Nephron progenitor cell (in vitro differentiated cells): ENCODE measurements around the gene EEFSEC.

Source experiments
- DNase-seq: peaks from one replicate; pipeline ENCODE4 v3.0.0; 2021
- H3K27ac Mint-ChIP-seq: 2 replicates; pipeline ENCODE4 v1.8.0; 2021; ENCODE audit warnings: mild to moderate bottlenecking, moderate library complexity, mixed read lengths
- H3K27me3 Mint-ChIP-seq: 2 replicates; pipeline ENCODE4 v1.8.0; 2021; ENCODE audit warnings: mild to moderate bottlenecking, low read depth, mixed read lengths; ENCODE audit not compliant: poor library complexity
- H3K36me3 Mint-ChIP-seq: 2 replicates; pipeline ENCODE4 v1.8.0; 2021; ENCODE audit warnings: low read depth, mixed read lengths
- H3K4me1 Mint-ChIP-seq: 2 replicates; pipeline ENCODE4 v1.8.0; 2021; ENCODE audit warnings: mixed read lengths
- H3K4me3 Mint-ChIP-seq: 2 replicates; pipeline ENCODE4 v1.8.0; 2021; ENCODE audit warnings: mild to moderate bottlenecking, moderate library complexity, mixed read lengths
- H3K9me3 Mint-ChIP-seq: 2 replicates; pipeline ENCODE4 v1.8.0; 2021; ENCODE audit warnings: mild to moderate bottlenecking, moderate library complexity, mixed read lengths
- TF ChIP-seq, protein P1 (sequence below): fragments of 200-600 bp; sonication (generic); IDR thresholded peaks from 2 replicates; pipeline ENCODE4 v1.5.0; 2021; ENCODE audit warnings: antibody characterized with exemption

The EEFSEC gene

DNA sequence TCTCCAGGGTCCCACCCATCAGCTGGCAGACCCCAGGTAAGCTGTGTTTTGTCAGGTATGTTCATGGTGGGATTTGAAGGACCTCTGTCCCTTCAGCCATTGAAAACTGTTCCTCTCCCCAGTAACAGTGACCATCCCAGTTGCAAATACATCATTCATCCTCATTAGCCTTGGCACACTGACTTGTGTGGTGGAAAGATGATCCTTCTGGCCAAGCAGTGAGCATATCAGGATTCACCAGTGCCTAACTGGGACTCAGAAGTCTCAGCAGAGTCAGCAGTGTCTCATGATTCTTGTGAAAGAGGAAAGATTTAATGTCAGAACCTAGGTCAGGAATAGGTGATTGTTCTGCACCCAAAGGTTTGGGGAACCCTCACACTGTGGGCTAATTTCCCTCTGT, 223.2 kb downstream of the EEFSEC start:
- no peak for DNase-seq
- Mint-ChIP-seq H3K9me3 (no peaks in the 10 kb centered on the region), H3K27me3 (peaks cover 2% of the 10 kb centered on the region), H3K4me3 (no peak overlapping the region), H3K36me3 (peaks cover 5% of the 10 kb centered on the region), H3K4me1 (peaks cover 53% of the 10 kb centered on the region), H3K27ac (no peak overlapping the region)
- TF ChIP-seq, protein P1, sequence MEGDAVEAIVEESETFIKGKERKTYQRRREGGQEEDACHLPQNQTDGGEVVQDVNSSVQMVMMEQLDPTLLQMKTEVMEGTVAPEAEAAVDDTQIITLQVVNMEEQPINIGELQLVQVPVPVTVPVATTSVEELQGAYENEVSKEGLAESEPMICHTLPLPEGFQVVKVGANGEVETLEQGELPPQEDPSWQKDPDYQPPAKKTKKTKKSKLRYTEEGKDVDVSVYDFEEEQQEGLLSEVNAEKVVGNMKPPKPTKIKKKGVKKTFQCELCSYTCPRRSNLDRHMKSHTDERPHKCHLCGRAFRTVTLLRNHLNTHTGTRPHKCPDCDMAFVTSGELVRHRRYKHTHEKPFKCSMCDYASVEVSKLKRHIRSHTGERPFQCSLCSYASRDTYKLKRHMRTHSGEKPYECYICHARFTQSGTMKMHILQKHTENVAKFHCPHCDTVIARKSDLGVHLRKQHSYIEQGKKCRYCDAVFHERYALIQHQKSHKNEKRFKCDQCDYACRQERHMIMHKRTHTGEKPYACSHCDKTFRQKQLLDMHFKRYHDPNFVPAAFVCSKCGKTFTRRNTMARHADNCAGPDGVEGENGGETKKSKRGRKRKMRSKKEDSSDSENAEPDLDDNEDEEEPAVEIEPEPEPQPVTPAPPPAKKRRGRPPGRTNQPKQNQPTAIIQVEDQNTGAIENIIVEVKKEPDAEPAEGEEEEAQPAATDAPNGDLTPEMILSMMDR: no peak

DNA sequence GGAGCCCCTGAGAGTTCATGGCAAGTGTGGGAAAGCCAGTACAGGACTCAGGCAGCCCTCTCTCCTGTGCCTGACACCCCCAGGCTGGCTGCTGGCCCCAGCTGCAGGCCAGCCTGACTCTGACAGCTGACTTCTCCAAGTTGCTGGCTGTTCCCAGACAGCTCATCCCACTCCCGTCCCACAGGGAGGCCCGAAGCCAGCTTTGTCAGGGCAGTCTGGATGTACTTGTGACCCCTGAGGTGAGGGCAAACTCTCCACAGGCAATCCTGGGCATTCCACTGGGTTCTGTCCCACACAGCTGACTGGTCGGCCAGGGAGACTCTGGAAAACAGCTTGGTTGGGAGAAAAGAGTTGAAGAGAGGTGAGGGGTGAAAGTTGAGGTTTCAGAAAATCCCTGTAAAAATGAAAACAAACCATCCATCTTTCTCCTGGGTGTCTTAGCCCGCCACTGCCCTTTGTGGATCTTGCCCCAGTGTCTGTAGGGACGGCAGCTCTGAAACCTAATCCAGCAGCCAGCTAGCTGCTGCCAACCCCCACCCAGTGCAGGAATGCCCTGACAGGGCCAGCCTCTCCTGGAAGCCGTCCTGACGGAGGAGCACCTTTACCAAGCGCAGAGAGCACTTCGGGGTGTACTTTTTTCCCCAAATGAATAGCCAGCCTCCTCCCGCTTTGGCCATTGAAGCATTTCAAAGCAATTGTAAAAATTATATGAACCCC, 225.5 kb downstream of the EEFSEC start:
- Mint-ChIP-seq H3K27me3 (peaks cover under 1% of the 10 kb centered on the region), H3K27ac (peak overlapping the region; percentile 68), H3K36me3 (no peaks in the 10 kb centered on the region), H3K4me3 (peak overlapping the region; percentile 29), H3K9me3 (no peaks in the 10 kb centered on the region), H3K4me1 (peaks cover 71% of the 10 kb centered on the region)
- peak; percentile 46 for DNase-seq
- TF ChIP-seq, protein P1: no peak

DNA sequence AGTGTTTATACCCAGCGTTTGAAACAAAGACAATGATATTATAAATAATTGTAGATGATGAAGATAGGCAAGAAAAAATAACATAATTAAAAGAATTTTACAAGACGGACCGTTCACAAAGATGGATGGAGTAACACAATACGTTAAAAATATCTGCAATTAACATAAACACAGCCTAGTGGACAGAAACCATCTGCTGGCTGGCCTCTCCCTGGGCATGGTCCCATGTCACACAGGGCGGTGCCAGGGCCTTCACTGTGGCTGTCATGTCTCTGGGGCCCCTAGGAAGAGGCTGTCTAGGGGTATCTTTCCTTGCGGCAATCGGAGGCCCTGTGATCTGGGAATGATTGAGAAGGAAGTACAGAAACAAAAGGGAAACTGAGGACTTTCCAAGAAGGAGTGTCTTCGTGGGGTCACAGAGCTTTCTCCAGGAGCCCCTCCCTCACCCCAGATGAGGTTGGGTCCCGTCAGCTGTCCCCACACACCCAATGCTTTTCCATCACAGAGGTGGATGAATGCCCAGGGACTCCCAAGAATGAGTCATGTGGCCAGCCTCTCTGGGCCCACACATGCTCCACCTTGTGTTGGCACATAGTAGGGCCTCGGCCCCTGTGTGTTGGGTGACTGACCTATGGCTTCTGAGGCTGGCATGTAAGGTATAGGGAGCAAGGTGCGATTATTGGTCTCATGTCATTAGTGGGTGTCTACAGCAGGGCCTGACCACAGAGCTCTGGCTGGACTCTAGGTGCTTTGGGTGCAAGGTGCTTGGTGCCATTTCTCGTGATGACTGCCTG, 226.3 kb downstream of the EEFSEC start:
- Mint-ChIP-seq H3K4me1 (peaks cover 78% of the 10 kb centered on the region), H3K4me3 (peak overlapping the region; percentile 29), H3K27me3 (peaks cover 2% of the 10 kb centered on the region), H3K36me3 (no peaks in the 10 kb centered on the region), H3K9me3 (no peaks in the 10 kb centered on the region), H3K27ac (no peak overlapping the region)
- DNase-seq: no peak
- TF ChIP-seq, protein P1: no peak

DNA sequence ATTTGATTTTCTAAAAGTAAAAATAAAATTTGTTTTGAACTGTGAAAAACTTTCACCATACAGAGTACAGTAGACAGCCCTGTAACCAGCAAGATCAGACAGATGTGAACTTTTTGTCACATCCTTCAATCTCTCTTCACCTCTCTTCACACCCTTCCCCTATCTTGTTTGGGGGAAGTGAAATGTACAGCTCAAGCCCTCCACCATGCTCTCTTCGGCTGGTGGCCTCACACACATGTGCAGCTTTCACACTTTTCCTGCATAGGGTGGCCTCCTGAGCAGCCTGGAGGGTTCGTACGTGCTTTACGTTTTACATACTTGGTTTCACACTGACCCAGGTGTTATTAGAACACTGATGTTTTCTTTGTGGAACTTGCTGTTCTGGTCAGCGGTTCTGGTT, 227.0 kb downstream of the EEFSEC start:
- H3K27me3 Mint-ChIP-seq: peaks cover 2% of the 10 kb centered on the region
- TF ChIP-seq, protein P1: no peak
- no peak for DNase-seq
- no peak overlapping the region for H3K4me3 Mint-ChIP-seq
- H3K27ac Mint-ChIP-seq: no peak overlapping the region
- H3K36me3 Mint-ChIP-seq: no peaks in the 10 kb centered on the region
- H3K4me1 Mint-ChIP-seq: peaks cover 83% of the 10 kb centered on the region
- no peaks in the 10 kb centered on the region for H3K9me3 Mint-ChIP-seq

DNA sequence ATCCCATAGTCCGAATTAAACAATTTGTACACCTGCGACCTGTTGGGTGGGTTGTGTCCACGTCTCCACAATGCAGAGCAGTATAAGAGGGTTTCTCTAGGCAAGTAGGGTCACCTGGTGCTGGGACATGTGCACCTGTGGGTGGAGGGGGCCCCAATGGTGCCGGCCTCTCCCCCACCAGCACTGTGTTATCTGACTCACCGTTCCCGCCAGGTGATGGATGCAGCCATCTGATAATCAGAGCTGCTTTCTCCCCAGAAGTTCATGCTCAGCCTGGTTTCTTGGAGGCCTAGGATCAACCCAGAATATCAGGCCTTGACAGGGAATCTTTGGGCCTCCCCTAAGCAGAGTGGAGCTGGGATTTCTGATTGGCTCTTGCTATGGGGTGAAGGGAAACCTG, 227.4 kb downstream of the EEFSEC start:
- Mint-ChIP-seq H3K4me1 (peaks cover 87% of the 10 kb centered on the region), H3K9me3 (no peaks in the 10 kb centered on the region), H3K4me3 (no peak overlapping the region), H3K27ac (no peak overlapping the region), H3K36me3 (no peaks in the 10 kb centered on the region), H3K27me3 (peaks cover 2% of the 10 kb centered on the region)
- DNase-seq: no peak
- TF ChIP-seq, protein P1: no peak
